CD4-positive, alpha-beta T cell (primary cell): ENCODE measurements around the gene GPC5. TPM values are rescaled to one million over a fixed set of nuclear protein-coding genes. Genes with fewer than 3 reads are reported as not detected.

ENCODE experiments used
- ATAC-seq: fragments of 200-7000 bp; cut with Tn5 transposase; one replicate; pipeline ENCODE4 v1.10.0; 2022; ENCODE audit warnings: mild to moderate bottlenecking; ENCODE audit not compliant: poor library complexity
- CTCF ChIA-PET: fragments of 350-600 bp; sonication (Branson Sonifier 250); formaldehyde crosslinking; loops from one replicate; lab custom pipeline; 2021; ENCODE audit warnings: antibody characterized with exemption, inconsistent platforms; lab: Charles Lee
- POLR2A ChIA-PET: fragments of 350-600 bp; sonication (Branson Sonifier 250); formaldehyde crosslinking; loops from one replicate; lab custom pipeline; 2021; ENCODE audit warnings: antibody characterized with exemption, inconsistent platforms; lab: Charles Lee
- DNase-seq, 14 experiments: peaks; one replicate each; pipeline ENCODE4 v3.0.0-alpha.2; 2013 to 2020; ENCODE audit warnings: mixed read lengths in 2 of 14
- H3K27ac ChIP-seq, 2 donors: one replicate each; pipeline versions ENCODE4 v1.5.1 to v1.7.0; 2013; ENCODE audit warnings: low read length in 2 of 2, low read depth in 1 of 2, mild to moderate bottlenecking in 1 of 2
- H3K27me3 ChIP-seq, 2 experiments: 1 replicate in 1 of 2; 2 replicates in 1 of 2; pipeline versions ENCODE4 v1.6.1 to v1.7.0; 2013; ENCODE audit warnings: low read length in 2 of 2, control low read depth in 1 of 2, mild to moderate bottlenecking in 1 of 2, moderate library complexity in 1 of 2; ENCODE audit not compliant: insufficient read depth in 2 of 2, control insufficient read depth in 1 of 2
- H3K36me3 ChIP-seq: one replicate; pipeline ENCODE4 v1.6.1; 2013; ENCODE audit warnings: low read length, control low read depth; ENCODE audit not compliant: insufficient read depth
- H3K4me1 ChIP-seq: one replicate; pipeline ENCODE4 v1.6.1; 2013; ENCODE audit warnings: low read length, control low read depth; ENCODE audit not compliant: insufficient read depth
- H3K4me3 ChIP-seq: one replicate; pipeline ENCODE4 v1.5.1; 2013; ENCODE audit warnings: mild to moderate bottlenecking, low read length, moderate library complexity
- H3K9me3 ChIP-seq, 2 experiments: 1 replicate in 1 of 2; 2 replicates in 1 of 2; pipeline versions ENCODE4 v1.6.1 to v1.7.0; 2013; ENCODE audit warnings: low read length in 2 of 2, mild to moderate bottlenecking in 2 of 2, control low read depth in 1 of 2, moderate library complexity in 1 of 2; ENCODE audit not compliant: control insufficient read depth in 1 of 2, insufficient read depth in 1 of 2
- H3K27ac Mint-ChIP-seq: one replicate; pipeline ENCODE4 v1.8.0; 2020; ENCODE audit warnings: mixed read lengths
- H3K27me3 Mint-ChIP-seq: one replicate; pipeline ENCODE4 v1.8.0; 2021; ENCODE audit warnings: mixed read lengths
- H3K36me3 Mint-ChIP-seq: one replicate; pipeline ENCODE4 v1.8.0; 2021; ENCODE audit warnings: low read depth, mixed read lengths
- H3K4me1 Mint-ChIP-seq: one replicate; pipeline ENCODE4 v1.8.0; 2021; ENCODE audit warnings: low read depth, mixed read lengths
- H3K4me3 Mint-ChIP-seq: one replicate; pipeline ENCODE4 v1.8.0; 2020; ENCODE audit warnings: mild to moderate bottlenecking, mixed read lengths
- H3K9me3 Mint-ChIP-seq: one replicate; pipeline ENCODE4 v1.8.0; 2020; ENCODE audit warnings: mixed read lengths
- intact Hi-C, 2 experiments: fragments of 100-400 bp; cut with DNase I in 1 of 2; cut with micrococcal nuclease in 1 of 2; formaldehyde crosslinking; loops; one replicate each; pipeline versions ENCODE4 v1.15.1 to v1.9.0; 2023 to 2025; cut with DNase I, micrococcal nuclease
- total RNA-seq, 174 experiments: library from RNA in 2 of 174; stranded (reverse) in 2 of 174; gene quantifications; one replicate each; pipeline ENCODE4 v1.2.3 and lab custom pipeline; 2021 to 2026
- TF ChIP-seq, protein P1 (sequence below): fragments of 200-600 bp; IDR thresholded peaks from one replicate; pipeline ENCODE4 v1.8.0; 2022; ENCODE audit warnings: antibody characterized with exemption, mild to moderate bottlenecking

Gene GPC5
- total RNA-seq, 2 experiments from 2014 or later, result not detected

DNA sequence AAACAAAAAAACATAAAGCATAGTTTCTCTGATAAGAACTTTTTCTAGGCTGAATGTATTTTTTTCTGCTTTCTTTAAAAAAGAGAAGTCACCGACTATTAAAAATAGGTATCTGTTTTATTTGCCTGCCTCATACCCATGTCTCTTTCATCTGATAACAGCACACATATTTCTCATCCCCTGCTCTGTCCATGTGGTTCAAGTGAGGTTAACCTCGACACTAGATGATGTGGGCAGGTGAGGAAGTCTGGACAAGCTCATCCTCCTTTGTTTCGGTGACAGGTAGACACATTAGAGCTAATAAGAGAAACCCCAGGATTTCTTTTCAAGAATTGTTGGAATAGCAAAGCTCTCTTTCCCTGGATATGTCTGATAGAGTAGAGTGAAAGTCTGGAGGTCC, 222.7 kb downstream of the GPC5 start:
- Histone ChIP-seq H3K27ac (no peak overlapping the region), H3K27me3 (no peaks in the 10 kb centered on the region), H3K36me3 (no peaks in the 10 kb centered on the region), H3K9me3 (no peaks in the 10 kb centered on the region), H3K4me1 (no peaks in the 10 kb centered on the region), H3K4me3 (no peak overlapping the region)
- intact Hi-C loops, result no loop called here
- ChIA-PET POLR2A (no interaction called here), CTCF (no interaction called here)
- Mint-ChIP-seq H3K27me3 (no peaks in the 10 kb centered on the region), H3K36me3 (no peaks in the 10 kb centered on the region), H3K4me3 (no peak overlapping the region), H3K4me1 (no peaks in the 10 kb centered on the region), H3K27ac (no peak overlapping the region), H3K9me3 (no peaks in the 10 kb centered on the region)
- ATAC-seq (no peak), DNase-seq (no peak)
- TF ChIP-seq, protein P1, sequence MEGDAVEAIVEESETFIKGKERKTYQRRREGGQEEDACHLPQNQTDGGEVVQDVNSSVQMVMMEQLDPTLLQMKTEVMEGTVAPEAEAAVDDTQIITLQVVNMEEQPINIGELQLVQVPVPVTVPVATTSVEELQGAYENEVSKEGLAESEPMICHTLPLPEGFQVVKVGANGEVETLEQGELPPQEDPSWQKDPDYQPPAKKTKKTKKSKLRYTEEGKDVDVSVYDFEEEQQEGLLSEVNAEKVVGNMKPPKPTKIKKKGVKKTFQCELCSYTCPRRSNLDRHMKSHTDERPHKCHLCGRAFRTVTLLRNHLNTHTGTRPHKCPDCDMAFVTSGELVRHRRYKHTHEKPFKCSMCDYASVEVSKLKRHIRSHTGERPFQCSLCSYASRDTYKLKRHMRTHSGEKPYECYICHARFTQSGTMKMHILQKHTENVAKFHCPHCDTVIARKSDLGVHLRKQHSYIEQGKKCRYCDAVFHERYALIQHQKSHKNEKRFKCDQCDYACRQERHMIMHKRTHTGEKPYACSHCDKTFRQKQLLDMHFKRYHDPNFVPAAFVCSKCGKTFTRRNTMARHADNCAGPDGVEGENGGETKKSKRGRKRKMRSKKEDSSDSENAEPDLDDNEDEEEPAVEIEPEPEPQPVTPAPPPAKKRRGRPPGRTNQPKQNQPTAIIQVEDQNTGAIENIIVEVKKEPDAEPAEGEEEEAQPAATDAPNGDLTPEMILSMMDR, result no peak

DNA sequence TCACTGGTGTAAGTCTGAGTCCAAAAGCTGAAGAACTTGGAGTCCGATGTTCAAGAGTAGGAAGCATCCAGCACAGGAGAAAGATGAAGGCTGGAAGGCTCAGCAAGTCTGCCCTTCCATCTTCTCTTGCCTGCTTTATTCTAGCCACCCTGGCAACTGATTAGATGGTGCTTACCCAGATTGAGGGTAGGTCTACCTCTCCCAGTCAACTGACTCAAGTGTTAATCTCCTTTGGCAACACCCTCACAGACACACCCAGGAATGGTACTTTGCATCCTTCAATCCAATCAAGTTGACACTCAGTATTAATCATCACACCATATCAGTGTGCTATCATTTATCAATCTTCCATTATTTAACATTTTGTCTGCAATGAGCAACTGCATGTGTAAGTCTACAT, 223.5 kb downstream of the GPC5 start:
- intact Hi-C loops, result no loop called here
- TF ChIP-seq, protein P1, result no peak
- no peaks in the 10 kb centered on the region for H3K4me1 Mint-ChIP-seq

DNA sequence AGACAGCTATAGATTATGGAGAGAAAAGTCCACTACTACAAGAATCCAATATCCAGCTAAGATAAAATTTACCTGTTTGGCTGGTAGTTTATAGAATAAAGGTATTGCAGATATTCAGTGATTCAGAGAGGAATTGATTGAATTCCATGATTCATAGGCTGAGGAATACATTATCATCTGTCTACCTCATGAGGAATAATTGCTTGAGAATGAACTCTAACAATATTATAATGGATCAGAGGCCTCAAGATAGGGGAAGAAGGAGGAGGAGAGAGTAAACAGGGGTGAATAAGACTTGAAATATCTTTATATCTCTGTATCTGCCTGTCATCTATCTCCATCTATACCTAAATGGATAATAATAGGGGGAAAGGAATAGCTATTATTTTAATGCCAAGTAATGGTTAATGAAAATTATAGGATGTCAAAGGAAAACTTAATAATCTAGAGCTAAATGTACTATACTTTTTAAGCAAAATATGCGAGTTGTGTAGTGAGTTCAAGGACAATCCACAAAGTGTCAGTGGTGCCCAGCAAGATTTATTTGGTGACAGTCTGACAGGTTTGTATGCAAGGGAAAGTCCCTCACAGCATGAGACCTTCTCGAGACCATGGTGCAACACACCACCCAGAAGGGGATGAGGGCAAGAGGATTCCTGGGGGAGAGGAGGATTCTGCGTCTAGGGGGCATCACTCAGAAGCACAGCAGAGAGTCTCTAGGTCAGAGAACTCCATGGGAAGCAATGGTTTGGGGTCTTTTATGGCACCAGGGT, 224.5 kb downstream of the GPC5 start:
- Histone ChIP-seq H3K27ac (no peak overlapping the region), H3K9me3 (no peaks in the 10 kb centered on the region), H3K36me3 (no peaks in the 10 kb centered on the region), H3K4me1 (no peaks in the 10 kb centered on the region), H3K27me3 (no peaks in the 10 kb centered on the region), H3K4me3 (no peak overlapping the region)
- H3K4me1 Mint-ChIP-seq, result no peaks in the 10 kb centered on the region
- no peaks in the 10 kb centered on the region for H3K36me3 Mint-ChIP-seq
- ATAC-seq, result no peak
- no peak overlapping the region for H3K4me3 Mint-ChIP-seq
- DNase-seq, result no peak
- H3K27me3 Mint-ChIP-seq, result no peaks in the 10 kb centered on the region
- ChIA-PET POLR2A (no interaction called here), CTCF (no interaction called here)
- H3K27ac Mint-ChIP-seq, result no peak overlapping the region
- H3K9me3 Mint-ChIP-seq, result no peaks in the 10 kb centered on the region
- intact Hi-C loops, result no loop called here
- TF ChIP-seq, protein P1, result no peak

More for the DNA sequence above, 223.5 kb downstream of the GPC5 start:
- DNase-seq (no peak), ATAC-seq (no peak)
- ChIA-PET CTCF (no interaction called here), POLR2A (no interaction called here)
- Mint-ChIP-seq H3K27me3 (no peaks in the 10 kb centered on the region), H3K4me3 (no peak overlapping the region), H3K9me3 (no peaks in the 10 kb centered on the region), H3K36me3 (no peaks in the 10 kb centered on the region), H3K27ac (no peak overlapping the region)
- H3K27me3 ChIP-seq, result no peaks in the 10 kb centered on the region
- H3K27ac ChIP-seq, result no peak overlapping the region
- no peaks in the 10 kb centered on the region for H3K4me1 ChIP-seq
- H3K9me3 ChIP-seq, result no peaks in the 10 kb centered on the region
- no peaks in the 10 kb centered on the region for H3K36me3 ChIP-seq
- H3K4me3 ChIP-seq, result no peak overlapping the region
